Naive thymus-derived CD8-positive, alpha-beta T cell (primary cell): Measurements from ENCODE around the gene SREBF2. TPM values are rescaled to one million over a fixed set of nuclear protein-coding genes. Genes with fewer than 3 reads are reported as not detected.
"Not testable (repeated sequence)": the region's sequence is repeated elsewhere in the genome, so short reads cannot be mapped to it uniquely, and the experiment has no call there.

Source experiments
- ATAC-seq, 2 donors: fragments of 150-1000 bp; cut with Tn5 transposase in 1 of 2; sonication (Bioruptor Pico), chemical (Tn5 transposase) in 1 of 2; 1 replicate in 1 of 2; 2 replicates in 1 of 2; pipeline ENCODE4 v1.10.0; 2021; ENCODE audit warnings: mild to moderate bottlenecking in 2 of 2, moderate library complexity in 2 of 2
- POLR2A ChIA-PET: fragments of 350-600 bp; sonication (Branson Sonifier 250); formaldehyde crosslinking; loops from one replicate; lab custom pipeline; 2021; ENCODE audit warnings: antibody characterized with exemption; lab: Charles Lee
- DNase-seq, 10 donors: peaks; one replicate each; pipeline versions ENCODE4 v3.0.0 to v3.0.0-alpha.2; 2020 to 2022
- H3K27ac Mint-ChIP-seq, 10 donors: one replicate each; pipeline ENCODE4 v1.8.0; 2020 to 2022; ENCODE audit warnings: mild to moderate bottlenecking in 10 of 10, mixed read lengths in 10 of 10, moderate library complexity in 4 of 10, inconsistent platforms in 1 of 10
- H3K27me3 Mint-ChIP-seq, 5 donors: one replicate each; pipeline ENCODE4 v1.8.0; 2021 to 2022; ENCODE audit warnings: mixed read lengths in 5 of 5
- H3K36me3 Mint-ChIP-seq, 3 donors: one replicate each; pipeline ENCODE4 v1.8.0; 2020 to 2022; ENCODE audit warnings: mixed read lengths in 3 of 3, mild to moderate bottlenecking in 2 of 3, inconsistent platforms in 1 of 3
- H3K4me1 Mint-ChIP-seq, 4 donors: one replicate each; pipeline ENCODE4 v1.8.0; 2021 to 2022; ENCODE audit warnings: mixed read lengths in 4 of 4
- H3K4me3 Mint-ChIP-seq, 10 donors: one replicate each; pipeline ENCODE4 v1.8.0; 2020 to 2022; ENCODE audit warnings: mild to moderate bottlenecking in 10 of 10, mixed read lengths in 10 of 10, moderate library complexity in 6 of 10, inconsistent platforms in 1 of 10
- H3K9me3 Mint-ChIP-seq, 9 donors: one replicate each; pipeline ENCODE4 v1.8.0; 2020 to 2022; ENCODE audit warnings: mixed read lengths in 9 of 9, mild to moderate bottlenecking in 3 of 9, inconsistent platforms in 1 of 9, moderate library complexity in 1 of 9
- polyA plus RNA-seq, 3 donors: library from polyadenylated mRNA; unstranded; fragments of 300-500 nt; fragmentation: Illumina TruSeq; gene quantifications; one replicate each; pipeline ENCODE4 v1.2.3, GENCODE V29; 2021
- total RNA-seq, 8 experiments: library from RNA in 2 of 8; stranded (reverse) in 2 of 8; gene quantifications; one replicate each; pipeline ENCODE4 v1.2.3 and lab custom pipeline; 2021 to 2026

SREBF2 gene
- total and polyA plus RNA-seq, 5 experiments from 2014 or later: 16.3 to 106 (median 21.9) TPM

- no peak for ATAC-seq
- Mint-ChIP-seq H3K27me3 (no peaks in the 10 kb centered on the region), H3K4me3 (no peak overlapping the region), H3K9me3 (no peaks in the 10 kb centered on the region), H3K27ac (peak overlapping the region in 2 of 10 donors; percentile 38 to 63), H3K4me1 (peaks cover 7 to 61% (median 15%) of the 10 kb centered on the region in 4 donors), H3K36me3 (no peaks in the 10 kb centered on the region)
- no peak for DNase-seq
- POLR2A ChIA-PET: interaction anchor here (1.7 to 2.1 kb wide), 2 partner anchors 9 to 12 kb away, joined by 6 to 14 read pairs; partner anchors contain the start of gene TNFRSF13C
These were observed 102.1 kb downstream of the SREBF2 start for GRCh38 chr22:41935015-41935351.

DNA sequence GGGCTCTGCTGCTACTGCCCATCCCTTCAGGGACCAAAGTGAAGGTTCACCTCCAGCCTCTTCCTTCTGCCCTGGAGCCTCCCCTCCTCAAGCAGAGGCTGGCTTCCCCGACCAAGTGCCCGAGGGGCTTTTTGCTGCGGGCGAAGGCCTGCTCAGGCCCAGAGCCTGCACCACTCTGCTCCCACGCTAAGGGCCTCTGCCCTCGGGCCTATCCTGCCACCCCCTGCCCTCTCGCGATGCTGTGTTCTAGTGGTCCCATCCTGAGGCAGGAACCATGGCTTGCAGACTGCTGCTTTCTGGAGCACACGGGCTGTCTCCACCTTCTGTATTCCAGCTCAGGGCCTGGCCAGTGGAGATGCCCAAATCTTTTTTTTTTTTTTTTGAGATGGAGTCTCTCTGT lies 102.6 kb downstream of the SREBF2 start:
- Mint-ChIP-seq H3K36me3 (no peaks in the 10 kb centered on the region), H3K27me3 (no peaks in the 10 kb centered on the region), H3K4me1 (peaks cover 10 to 66% (median 21%) of the 10 kb centered on the region in 4 donors), H3K27ac (peak overlapping the region in 3 of 10 donors; percentile 20 to 80 (median 80)), H3K9me3 (no peaks in the 10 kb centered on the region), H3K4me3 (no peak overlapping the region)
- POLR2A ChIA-PET: interaction anchor here (0.7 to 2.1 kb wide), 2 partner anchors 9 to 1030 kb away, joined by 4 to 14 read pairs; partner anchors contain the start of gene TNFRSF13C
- no peak for DNase-seq
- no peak for ATAC-seq

DNA sequence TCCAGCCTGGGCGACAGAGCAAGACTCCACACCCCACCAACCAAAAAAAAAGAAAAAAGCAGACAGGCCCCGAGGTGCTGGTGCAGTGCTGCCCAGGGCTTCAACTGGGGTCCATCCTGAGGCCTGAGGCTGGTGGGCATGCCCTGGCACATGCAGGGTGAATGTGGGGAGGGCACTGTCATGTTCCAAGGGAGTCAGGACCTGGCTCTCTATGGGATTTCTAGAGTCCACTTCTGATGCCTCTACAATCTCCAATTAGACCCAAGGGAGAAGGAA lies 103.9 kb downstream of the SREBF2 start:
- H3K4me1 Mint-ChIP-seq: peaks cover 19 to 73% (median 31%) of the 10 kb centered on the region in 4 donors
- no peak overlapping the region for H3K4me3 Mint-ChIP-seq
- peak overlapping the region in 6 of 10 donors; percentile 6 to 81 (median 44) for H3K27ac Mint-ChIP-seq

DNA sequence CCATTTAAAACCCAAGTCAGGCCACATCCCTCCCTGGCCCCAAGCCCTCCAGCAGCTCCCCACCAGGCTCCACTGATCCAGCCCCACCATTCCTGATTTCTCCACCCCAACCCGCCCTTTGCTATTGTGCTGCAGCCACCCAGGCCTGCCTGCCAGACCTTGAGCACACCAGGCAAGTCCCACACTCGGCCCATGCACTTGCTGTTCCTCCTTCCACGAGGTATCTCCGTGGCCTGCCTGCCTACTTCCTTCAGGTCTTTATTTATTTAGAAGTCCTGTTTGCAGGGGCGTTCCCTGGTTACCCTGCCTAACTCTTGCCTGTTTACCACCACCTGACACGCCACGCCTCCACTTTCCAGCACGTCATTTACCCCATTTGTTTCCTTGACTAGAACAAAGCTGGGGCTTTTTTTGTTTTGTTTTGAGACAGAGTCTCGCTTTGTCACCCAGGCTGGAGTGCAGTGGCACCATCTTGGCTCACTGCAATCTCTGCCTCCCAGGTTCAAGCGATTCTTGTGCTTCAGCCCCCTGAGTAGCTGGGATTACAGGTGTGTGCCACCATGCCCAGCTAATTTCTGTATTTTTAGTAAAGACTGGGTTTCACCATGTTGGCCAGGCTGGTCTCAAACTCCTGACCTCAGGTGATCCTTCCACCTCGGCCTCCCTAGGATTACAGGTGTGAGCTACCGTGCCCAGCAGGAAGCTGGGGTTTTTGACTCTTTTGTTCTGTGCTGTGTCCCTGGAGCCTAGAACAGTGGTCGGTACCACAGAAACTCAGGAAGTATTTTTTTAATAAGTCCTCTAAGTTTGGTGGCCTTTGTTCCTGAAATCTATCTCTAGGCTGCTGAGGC lies 107.3 kb downstream of the SREBF2 start:
- H3K4me1 Mint-ChIP-seq: peaks cover 17 to 57% (median 31%) of the 10 kb centered on the region in 4 donors
- POLR2A ChIA-PET: interaction anchor here (0.7 to 4.5 kb wide), 16 partner anchors 11 to 504 kb away, joined by 3 to 68 read pairs (median 8); partner anchors contain the start of genes CCDC134, MEI1, SMDT1 and SNU13
- H3K27ac Mint-ChIP-seq: peak overlapping the region; percentile 97 to 100 (median 100)
- no peaks in the 10 kb centered on the region for H3K9me3 Mint-ChIP-seq
- peak; percentile 73 to 96 (median 90) for DNase-seq
- no peaks in the 10 kb centered on the region for H3K27me3 Mint-ChIP-seq
- ATAC-seq: peak; percentile 74 to 85
- H3K4me3 Mint-ChIP-seq: peak overlapping the region; percentile 56 to 92 (median 86)
- no peaks in the 10 kb centered on the region for H3K36me3 Mint-ChIP-seq

More for the DNA sequence above, 103.9 kb downstream of the SREBF2 start:
- no peak for ATAC-seq
- Mint-ChIP-seq H3K9me3 (no peaks in the 10 kb centered on the region), H3K36me3 (no peaks in the 10 kb centered on the region), H3K27me3 (no peaks in the 10 kb centered on the region)
- POLR2A ChIA-PET: interaction anchor here (2.1 kb wide), 1 partner anchor 11 kb away, joined by 14 read pairs; the partner anchor contains the start of gene TNFRSF13C
- DNase-seq: no peak

DNA sequence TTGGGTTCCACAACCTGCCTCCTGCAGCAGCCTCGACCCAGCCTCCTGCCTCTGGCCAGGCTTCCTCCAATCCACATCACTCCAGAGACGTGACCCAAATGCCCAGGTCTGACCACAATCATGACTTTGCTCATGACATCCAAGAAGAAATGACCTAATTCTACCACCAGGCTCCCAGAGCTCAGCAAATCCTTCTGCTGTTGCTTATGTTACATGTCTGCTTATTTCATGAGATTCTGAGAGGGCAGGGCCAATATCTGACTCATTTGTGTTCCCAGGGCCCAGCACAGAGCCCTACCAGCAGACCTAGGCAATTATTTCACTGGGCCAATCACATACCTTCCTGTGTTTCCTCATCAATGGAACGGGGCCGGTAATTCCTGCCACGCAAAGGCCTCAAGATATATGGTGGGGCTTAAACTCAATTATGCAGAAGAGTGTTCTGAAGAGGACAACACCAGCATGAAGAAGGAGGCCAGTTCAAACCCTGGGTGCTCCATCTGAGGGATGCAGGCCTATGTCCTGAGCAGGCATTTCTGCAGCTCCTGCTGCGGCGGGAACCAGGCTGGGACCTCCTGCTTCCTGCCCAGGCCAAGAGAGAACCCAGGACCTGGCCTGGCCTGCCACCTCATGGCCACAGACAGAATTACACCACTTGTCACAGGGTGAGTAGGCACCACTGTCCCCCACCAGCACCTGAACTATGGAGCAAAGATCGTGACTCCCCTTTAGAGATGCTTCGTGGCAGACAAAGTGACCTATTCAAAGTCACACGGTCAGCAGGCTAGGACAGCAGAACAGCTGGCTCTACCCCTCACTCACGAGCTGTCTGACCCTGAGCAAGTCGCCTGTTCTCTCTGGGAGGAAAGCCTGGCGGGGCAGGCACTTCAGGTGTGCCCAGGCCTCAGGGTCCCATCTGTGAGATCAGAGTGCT lies 108.2 kb downstream of the SREBF2 start:
- no peaks in the 10 kb centered on the region for H3K27me3 Mint-ChIP-seq
- H3K27ac Mint-ChIP-seq: peak overlapping the region; percentile 97 to 100 (median 100)
- H3K9me3 Mint-ChIP-seq: no peaks in the 10 kb centered on the region
- POLR2A ChIA-PET: interaction anchor here (0.7 to 4.5 kb wide), 13 partner anchors 13 to 274 kb away, joined by 3 to 68 read pairs (median 9); partner anchors contain the start of genes CCDC134, MEI1, SMDT1 and SNU13
- ATAC-seq (peak; percentile 63), DNase-seq (peak; percentile 76 to 93 (median 85))
- peaks cover 17 to 55% (median 33%) of the 10 kb centered on the region in 4 donors for H3K4me1 Mint-ChIP-seq
- H3K4me3 Mint-ChIP-seq: peak overlapping the region; percentile 43 to 92 (median 76)
- H3K36me3 Mint-ChIP-seq: no peaks in the 10 kb centered on the region

- ATAC-seq: no peak
- Mint-ChIP-seq H3K27me3 (no peaks in the 10 kb centered on the region), H3K27ac (peak overlapping the region in 4 of 10 donors; percentile 8 to 40 (median 23)), H3K4me3 (peak overlapping the region in 1 of 10 donors; percentile 62), H3K36me3 (no peaks in the 10 kb centered on the region), H3K9me3 (no peaks in the 10 kb centered on the region), H3K4me1 (peaks cover 17 to 49% (median 39%) of the 10 kb centered on the region in 4 donors)
- POLR2A ChIA-PET: interaction anchor here (0.5 to 1.6 kb wide), 4 partner anchors 17 to 202 kb away, joined by 3 to 13 read pairs (median 3); partner anchors contain the start of genes SREBF2 and TNFRSF13C
- no peak for DNase-seq
These were observed 110.8 kb downstream of the SREBF2 start for GRCh38 chr22:41943661-41944209.

- peak; percentile 93 to 94 for ATAC-seq
- peak within 1 kb of the TSS; percentile 85 to 95 (median 91) for H3K4me3 Mint-ChIP-seq
- peak; percentile 71 to 88 (median 78) for DNase-seq
- no peaks in the 10 kb centered on the region for H3K27me3 Mint-ChIP-seq
- no peaks in the 10 kb centered on the region for H3K9me3 Mint-ChIP-seq
- POLR2A ChIA-PET: interaction anchor here (0.5 to 2.2 kb wide), 13 partner anchors 21 to 499 kb away, joined by 3 to 10 read pairs (median 4); partner anchors contain the start of genes CCDC134, SMDT1, SNU13 and SREBF2
- peaks cover 0 to 22% (median 13%) of the 10 kb centered on the region in 4 donors for H3K4me1 Mint-ChIP-seq
- no peaks in the 10 kb centered on the region for H3K36me3 Mint-ChIP-seq
- H3K27ac Mint-ChIP-seq: peak within 1 kb of the TSS in 7 of 10 donors; percentile 44 to 86 (median 75)
These were observed 113.9 kb downstream of the SREBF2 start, which contains the start of gene CENPM for GRCh38 chr22:41946629-41947423. Gene CENPM (minus strand): TSS chr22:41947152. CDS start chr22:41947076, 76 bp downstream.

DNA sequence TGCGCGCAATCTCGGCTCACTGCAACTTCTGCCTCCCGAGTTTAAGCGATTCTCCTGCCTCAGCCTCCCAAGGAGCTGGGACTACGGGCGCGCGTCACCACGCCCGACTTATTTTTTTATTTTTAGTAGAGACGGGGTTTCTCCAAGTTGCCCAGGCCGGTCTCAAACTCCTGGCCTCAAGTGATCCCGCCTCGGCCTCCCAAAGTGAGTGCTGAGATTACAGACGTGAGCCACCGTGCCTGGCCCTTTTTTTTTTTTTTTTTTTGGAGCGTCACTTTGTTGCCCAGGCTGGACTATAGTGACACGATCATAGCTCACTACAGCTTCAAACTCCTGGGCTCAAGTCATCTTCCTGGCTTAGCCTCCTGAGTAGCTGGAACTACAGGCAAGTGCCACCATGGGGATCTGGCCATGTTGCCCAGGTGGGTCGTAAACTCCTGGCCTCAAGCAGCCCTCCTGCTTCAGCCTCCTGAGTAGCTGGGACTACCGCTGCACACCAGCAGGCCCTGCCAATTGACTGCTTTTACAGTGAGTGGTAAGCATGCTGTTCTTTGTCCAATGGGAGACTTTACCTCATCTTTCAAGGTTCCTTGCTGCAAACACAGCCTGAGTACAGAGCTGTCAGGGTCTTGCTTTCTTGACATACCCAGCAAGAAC lies 114.6 kb downstream of the SREBF2 start:
- no peak for ATAC-seq
- POLR2A ChIA-PET: interaction anchor here (0.7 to 2.2 kb wide), 6 partner anchors 21 to 259 kb away, joined by 3 to 10 read pairs (median 4); partner anchors contain the start of genes SMDT1, SNU13, SREBF2 and TNFRSF13C

DNA sequence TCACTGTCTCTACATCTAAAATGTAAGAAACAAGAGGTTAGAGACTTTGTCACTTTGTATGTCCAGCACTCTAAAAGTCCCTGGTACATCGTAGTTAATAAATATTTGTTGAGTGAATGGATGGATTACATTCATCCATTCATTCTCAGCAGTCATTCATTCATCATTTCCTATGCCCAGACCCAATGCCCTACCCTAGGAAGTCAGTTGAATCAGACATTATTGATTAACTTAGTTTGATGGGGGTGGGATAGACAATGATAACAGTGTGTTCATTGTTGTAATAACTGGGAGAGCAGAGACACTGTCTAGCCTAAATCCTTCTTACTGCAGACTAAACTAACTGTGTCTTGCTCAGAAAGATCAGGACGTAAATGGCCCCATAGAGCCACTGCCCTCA lies 115.2 kb downstream of the SREBF2 start:
- Mint-ChIP-seq H3K9me3 (no peaks in the 10 kb centered on the region), H3K27me3 (no peaks in the 10 kb centered on the region), H3K4me1 (peaks cover 0 to 24% (median 13%) of the 10 kb centered on the region in 4 donors), H3K27ac (no peak overlapping the region), H3K36me3 (no peaks in the 10 kb centered on the region), H3K4me3 (peak overlapping the region in 1 of 10 donors; percentile 26)
- no peak for ATAC-seq
- DNase-seq: no peak
- POLR2A ChIA-PET: no interaction called here

More for the DNA sequence above, 114.6 kb downstream of the SREBF2 start:
- no peaks in the 10 kb centered on the region for H3K36me3 Mint-ChIP-seq
- no peak for DNase-seq
- H3K4me1 Mint-ChIP-seq: peaks cover 0 to 24% (median 13%) of the 10 kb centered on the region in 4 donors
- peak overlapping the region; percentile 85 to 95 (median 91) for H3K4me3 Mint-ChIP-seq
- peak overlapping the region in 3 of 10 donors; percentile 44 to 82 (median 79) for H3K27ac Mint-ChIP-seq
- no peaks in the 10 kb centered on the region for H3K27me3 Mint-ChIP-seq
- H3K9me3 Mint-ChIP-seq: no peaks in the 10 kb centered on the region

DNA sequence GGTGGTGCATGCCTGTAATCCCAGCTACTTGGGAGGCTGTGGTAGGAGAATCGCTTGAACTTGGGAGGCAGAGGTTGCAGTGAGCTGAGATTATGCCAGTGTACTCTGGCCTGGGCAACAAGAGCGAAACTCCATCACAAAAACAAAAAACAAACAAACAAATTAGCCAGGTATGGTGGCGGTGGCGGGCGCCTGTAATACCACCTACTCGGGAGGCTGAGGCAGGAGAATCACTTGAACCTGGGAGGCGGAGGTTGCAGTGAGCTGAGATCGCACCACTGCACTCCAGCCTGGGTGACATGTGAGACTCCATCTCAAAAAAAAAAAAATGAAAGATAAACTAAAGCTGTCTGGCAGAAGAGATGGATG lies 116.0 kb downstream of the SREBF2 start:
- peaks cover 0 to 24% (median 13%) of the 10 kb centered on the region in 4 donors for H3K4me1 Mint-ChIP-seq
- not testable (repeated sequence) for ATAC-seq, H3K4me3 Mint-ChIP-seq, DNase-seq, H3K27ac Mint-ChIP-seq, H3K9me3 Mint-ChIP-seq, H3K36me3 Mint-ChIP-seq, H3K27me3 Mint-ChIP-seq
- POLR2A ChIA-PET: interaction anchor here (0.6 kb wide), 1 partner anchor 592 kb away, joined by 3 read pairs; no protein-coding TSS in a partner anchor
